ENCODE data around the gene ZSCAN18. TPM values are rescaled to one million over a fixed set of nuclear protein-coding genes. Genes with fewer than 3 reads are reported as not detected.

The ZSCAN18 gene
- polyA plus RNA-seq, 6 donors from 2014 or later: 22.2 to 39.2 (median 36.7) TPM

DNA sequence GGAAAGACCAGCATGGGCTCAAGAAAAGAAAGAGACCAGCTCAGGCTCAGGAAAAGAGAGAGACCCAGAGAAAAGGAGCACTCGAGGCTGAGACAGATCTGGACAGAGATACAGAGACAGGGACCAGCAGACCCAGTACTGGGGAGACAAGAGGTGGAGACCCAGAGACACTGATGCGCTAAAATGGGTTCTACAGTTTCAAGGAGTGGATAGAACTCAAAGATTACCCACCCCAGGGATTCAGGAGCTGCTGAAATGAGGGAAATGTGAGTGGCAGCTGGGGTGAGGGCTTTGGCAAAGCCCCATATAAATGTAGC lies 609 bp upstream of the ZSCAN18 start:
- peaks cover 24 to 36% (median 30%) of the 10 kb centered on the region in 3 donors for H3K4me1 Mint-ChIP-seq
- peak overlapping the region; percentile 84 to 96 (median 94) for H3K4me3 Mint-ChIP-seq
- DNase-seq (no peak), ATAC-seq (ENCODE audit: low read depth in 2 of 2) (no peak)
- H3K9me3 Mint-ChIP-seq: peaks cover 5 to 28% (median 17%) of the 10 kb centered on the region in 7 donors
- no peaks in the 10 kb centered on the region for H3K27me3 Mint-ChIP-seq
- H3K36me3 Mint-ChIP-seq: peaks cover 13 to 22% of the 10 kb centered on the region in 2 donors
- H3K27ac Mint-ChIP-seq: peak overlapping the region; percentile 100

DNA sequence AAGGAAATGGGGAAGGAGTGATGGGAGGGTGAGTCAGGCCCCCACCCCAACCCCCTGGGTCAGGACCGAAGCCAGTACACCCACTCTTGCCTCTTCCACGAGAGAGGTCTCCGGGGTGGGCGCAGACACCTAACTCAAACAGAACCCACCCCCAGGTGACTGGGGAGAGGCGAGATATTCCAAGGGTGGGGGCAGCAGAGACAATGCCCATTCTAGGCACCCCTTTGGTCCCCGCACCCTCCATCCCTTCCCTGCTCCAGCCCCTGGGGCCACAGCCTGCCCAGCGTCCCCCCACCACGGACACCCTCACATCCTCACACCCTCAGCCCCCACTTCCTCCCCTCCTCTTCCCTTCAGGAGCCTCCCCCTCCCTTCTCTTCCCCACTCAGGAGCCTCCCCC lies 682 bp downstream of the ZSCAN18 start:
- no peak for ATAC-seq (ENCODE audit: low read depth in 2 of 2)
- Mint-ChIP-seq H3K27ac (peak overlapping the region; percentile 100), H3K27me3 (no peaks in the 10 kb centered on the region), H3K4me3 (peak overlapping the region; percentile 84 to 96 (median 90)), H3K4me1 (peaks cover 28 to 41% (median 36%) of the 10 kb centered on the region in 3 donors), H3K36me3 (peaks cover 6 to 24% of the 10 kb centered on the region in 2 donors), H3K9me3 (peaks cover 0 to 16% (median 10%) of the 10 kb centered on the region in 7 donors)
- no peak for DNase-seq

DNA sequence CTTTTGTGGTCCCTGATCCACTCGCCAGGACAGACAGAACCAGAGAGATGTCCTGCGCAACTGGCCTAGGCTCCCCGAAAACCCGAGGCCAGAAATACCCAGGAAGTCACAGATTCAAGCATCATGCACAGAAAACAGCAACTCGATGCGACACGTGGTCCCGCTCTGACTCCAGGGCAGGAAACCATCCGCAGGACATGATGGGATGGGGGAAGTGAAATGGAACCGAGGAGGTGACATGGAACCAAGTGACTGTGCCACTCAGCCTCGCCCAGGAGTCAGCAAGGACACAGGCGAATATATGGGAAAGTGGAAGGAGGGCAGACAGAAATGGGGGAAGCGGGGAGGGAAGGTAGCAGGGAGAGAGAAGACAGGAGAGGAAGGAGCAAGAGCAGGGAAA lies 1.1 kb downstream of the ZSCAN18 start:
- H3K4me3 Mint-ChIP-seq: peak overlapping the region; percentile 80 to 94 (median 85)
- peak overlapping the region; percentile 93 to 100 (median 100) for H3K27ac Mint-ChIP-seq
- H3K36me3 Mint-ChIP-seq: peaks cover 3 to 24% of the 10 kb centered on the region in 2 donors
- H3K4me1 Mint-ChIP-seq: peaks cover 28 to 41% (median 40%) of the 10 kb centered on the region in 3 donors
- ATAC-seq (ENCODE audit: low read depth in 2 of 2) (no peak), DNase-seq (no peak)
- H3K9me3 Mint-ChIP-seq: peaks cover 0 to 14% (median 10%) of the 10 kb centered on the region in 7 donors
- H3K27me3 Mint-ChIP-seq: no peaks in the 10 kb centered on the region

DNA sequence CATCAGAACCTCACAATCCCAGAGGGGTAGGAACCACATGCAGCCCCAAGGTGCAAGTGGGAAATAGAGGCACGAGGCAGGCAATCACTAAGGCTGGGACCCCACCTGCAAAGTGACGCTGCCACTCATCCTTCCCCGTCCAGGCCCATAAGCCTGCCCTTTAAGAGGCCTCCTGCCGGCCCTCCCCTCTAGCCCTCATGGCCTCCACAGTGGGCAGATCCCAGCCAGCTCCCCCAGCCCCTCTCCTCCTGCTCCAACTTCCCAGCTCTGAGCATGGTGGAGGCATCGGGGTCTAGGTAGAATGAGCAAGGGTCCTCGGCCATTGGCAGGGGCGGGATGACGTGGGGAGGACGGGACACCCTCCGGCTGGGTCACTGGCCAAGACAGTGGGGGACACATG lies 2.7 kb downstream of the ZSCAN18 start:
- Mint-ChIP-seq H3K36me3 (peaks cover 3 to 24% of the 10 kb centered on the region in 2 donors), H3K27ac (peak overlapping the region in 3 of 6 donors; percentile 33 to 100 (median 100)), H3K9me3 (peaks cover 0 to 11% (median 7%) of the 10 kb centered on the region in 7 donors), H3K4me1 (peaks cover 28 to 42% (median 41%) of the 10 kb centered on the region in 3 donors), H3K27me3 (no peaks in the 10 kb centered on the region), H3K4me3 (peak overlapping the region in 3 of 8 donors; percentile 20 to 84 (median 25))
- DNase-seq (no peak), ATAC-seq (ENCODE audit: low read depth in 2 of 2) (no peak)

DNA sequence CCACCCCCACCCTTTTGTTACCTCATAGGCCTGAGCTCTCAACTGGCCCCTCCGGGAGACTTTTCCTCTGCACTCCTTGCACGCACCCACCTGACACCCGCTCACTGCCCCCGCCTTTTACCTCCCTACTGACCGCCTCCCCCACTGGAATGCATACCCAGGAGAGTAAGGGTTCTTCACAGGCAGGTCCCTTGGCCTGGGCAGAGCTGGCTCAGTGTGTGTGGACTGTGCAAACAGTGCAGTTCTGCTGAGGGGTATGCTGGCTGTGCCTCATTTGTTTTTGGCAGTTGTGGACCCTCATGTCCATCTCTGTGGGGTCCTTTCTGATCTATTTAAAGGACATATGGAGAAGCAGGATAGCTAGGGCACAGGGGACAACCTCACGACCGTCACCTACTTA lies 5.0 kb downstream of the ZSCAN18 start:
- peaks cover 0 to 5% (median under 1%) of the 10 kb centered on the region in 7 donors for H3K9me3 Mint-ChIP-seq
- DNase-seq (no peak), ATAC-seq (ENCODE audit: low read depth in 2 of 2) (no peak)
- H3K36me3 Mint-ChIP-seq: peaks cover 0 to 17% of the 10 kb centered on the region in 2 donors
- peaks cover 21 to 33% (median 32%) of the 10 kb centered on the region in 3 donors for H3K4me1 Mint-ChIP-seq
- H3K27me3 Mint-ChIP-seq: no peaks in the 10 kb centered on the region
- peak overlapping the region in 2 of 6 donors; percentile 78 to 86 for H3K27ac Mint-ChIP-seq
- no peak overlapping the region for H3K4me3 Mint-ChIP-seq

DNA sequence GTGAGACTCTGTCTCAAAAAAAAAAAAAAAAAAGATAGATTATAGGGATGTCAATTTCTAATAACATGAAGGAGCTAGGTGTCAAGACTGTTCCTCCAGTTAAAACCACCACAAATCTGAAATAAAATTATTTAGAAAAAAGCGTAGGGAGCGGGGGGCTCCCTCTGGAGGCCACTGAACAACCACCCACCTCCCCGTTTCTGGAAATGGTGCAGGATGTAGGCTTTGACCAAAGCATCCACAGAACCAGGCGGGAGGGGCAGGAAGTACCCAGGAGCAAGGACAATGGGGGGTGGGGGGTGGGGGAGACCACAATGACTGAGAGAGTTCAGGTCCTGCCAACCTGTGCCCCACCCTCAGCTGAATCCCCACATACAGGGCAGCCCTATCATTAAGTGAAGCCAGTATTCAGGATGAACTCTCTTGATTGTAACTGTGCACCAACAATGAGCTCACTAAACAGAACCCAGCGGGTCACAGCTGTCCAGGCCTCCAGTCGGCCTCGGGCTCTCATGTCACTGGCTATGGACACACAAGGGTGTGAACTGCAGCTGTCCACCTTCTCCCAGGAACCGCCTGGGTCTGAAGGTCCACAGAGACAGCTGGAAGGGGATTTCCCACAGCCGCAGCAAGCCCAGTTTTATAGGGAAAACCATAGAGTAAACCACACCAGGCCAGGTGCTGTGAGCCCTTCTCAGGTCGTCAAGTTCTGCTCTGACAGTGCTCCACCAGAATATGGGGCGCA lies 6.6 kb downstream of the ZSCAN18 start:
- Mint-ChIP-seq H3K4me1 (peaks cover 8 to 21% (median 17%) of the 10 kb centered on the region in 3 donors), H3K4me3 (peak overlapping the region in 2 of 8 donors; percentile 56 to 68), H3K27ac (peak overlapping the region in 5 of 6 donors; percentile 64 to 93 (median 83)), H3K27me3 (no peaks in the 10 kb centered on the region), H3K9me3 (peaks cover 0 to 7% (median 0%) of the 10 kb centered on the region in 7 donors), H3K36me3 (peaks cover 0 to 15% of the 10 kb centered on the region in 2 donors)
- no peak for DNase-seq
- no peak for ATAC-seq (ENCODE audit: low read depth in 2 of 2)

DNA sequence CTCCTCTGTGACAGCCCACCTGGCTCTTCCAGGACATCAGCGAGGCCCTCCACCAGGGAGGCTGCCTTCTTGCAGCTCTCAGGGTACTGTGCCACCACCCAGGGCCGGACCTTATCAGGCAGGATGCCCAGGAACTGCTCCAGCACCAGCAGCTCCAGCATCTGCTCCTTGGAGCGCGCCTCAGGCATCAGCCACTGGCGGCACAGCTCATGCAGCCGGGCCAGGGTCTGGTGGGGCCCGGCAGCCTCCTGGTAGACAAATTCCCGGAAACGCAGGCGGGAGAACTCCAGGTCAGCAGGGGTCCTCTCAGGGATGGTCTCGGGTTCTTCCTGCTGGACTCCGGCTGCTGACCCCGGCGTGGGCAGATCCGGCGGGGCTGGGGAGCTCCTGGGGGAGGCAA lies 8.2 kb downstream of the ZSCAN18 start:
- Mint-ChIP-seq H3K4me3 (no peak overlapping the region), H3K27me3 (no peaks in the 10 kb centered on the region), H3K27ac (peak overlapping the region in 2 of 6 donors; percentile 53 to 56), H3K36me3 (peaks cover 0 to 8% of the 10 kb centered on the region in 2 donors), H3K4me1 (peaks cover 5 to 14% (median 6%) of the 10 kb centered on the region in 3 donors), H3K9me3 (peaks cover 0 to 7% (median 0%) of the 10 kb centered on the region in 7 donors)
- no peak for DNase-seq
- ATAC-seq (ENCODE audit: low read depth in 2 of 2): no peak

DNA sequence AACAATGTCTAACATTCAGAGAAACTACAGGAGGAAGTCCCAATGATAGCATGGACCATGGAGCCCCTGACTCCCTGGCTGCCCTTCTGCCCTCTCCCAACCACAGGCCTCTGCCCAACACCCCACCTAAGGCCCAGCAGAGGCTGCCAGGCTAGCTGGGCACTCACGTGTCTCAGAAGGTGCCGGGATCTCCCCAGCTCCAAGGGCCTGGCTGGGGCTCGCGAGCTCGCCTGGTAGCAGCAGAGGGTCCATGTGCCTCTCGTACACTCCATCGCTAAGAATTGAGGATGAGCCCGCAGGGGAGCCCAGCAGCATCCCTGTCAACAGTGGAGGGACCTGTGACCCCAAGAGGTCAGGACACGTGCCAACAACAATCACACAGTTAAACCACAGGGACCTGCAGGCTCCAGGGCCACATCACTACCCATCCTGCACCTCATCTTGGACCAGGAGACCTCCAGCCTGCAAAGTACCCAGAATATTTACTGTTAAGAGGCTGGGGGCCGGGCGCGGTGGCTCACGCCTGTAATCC lies 9.4 kb downstream of the ZSCAN18 start:
- no peak overlapping the region for H3K27ac Mint-ChIP-seq
- peaks cover 0 to 9% (median 4%) of the 10 kb centered on the region in 7 donors for H3K9me3 Mint-ChIP-seq
- peaks cover 6 to 7% of the 10 kb centered on the region in 2 donors for H3K36me3 Mint-ChIP-seq

DNA sequence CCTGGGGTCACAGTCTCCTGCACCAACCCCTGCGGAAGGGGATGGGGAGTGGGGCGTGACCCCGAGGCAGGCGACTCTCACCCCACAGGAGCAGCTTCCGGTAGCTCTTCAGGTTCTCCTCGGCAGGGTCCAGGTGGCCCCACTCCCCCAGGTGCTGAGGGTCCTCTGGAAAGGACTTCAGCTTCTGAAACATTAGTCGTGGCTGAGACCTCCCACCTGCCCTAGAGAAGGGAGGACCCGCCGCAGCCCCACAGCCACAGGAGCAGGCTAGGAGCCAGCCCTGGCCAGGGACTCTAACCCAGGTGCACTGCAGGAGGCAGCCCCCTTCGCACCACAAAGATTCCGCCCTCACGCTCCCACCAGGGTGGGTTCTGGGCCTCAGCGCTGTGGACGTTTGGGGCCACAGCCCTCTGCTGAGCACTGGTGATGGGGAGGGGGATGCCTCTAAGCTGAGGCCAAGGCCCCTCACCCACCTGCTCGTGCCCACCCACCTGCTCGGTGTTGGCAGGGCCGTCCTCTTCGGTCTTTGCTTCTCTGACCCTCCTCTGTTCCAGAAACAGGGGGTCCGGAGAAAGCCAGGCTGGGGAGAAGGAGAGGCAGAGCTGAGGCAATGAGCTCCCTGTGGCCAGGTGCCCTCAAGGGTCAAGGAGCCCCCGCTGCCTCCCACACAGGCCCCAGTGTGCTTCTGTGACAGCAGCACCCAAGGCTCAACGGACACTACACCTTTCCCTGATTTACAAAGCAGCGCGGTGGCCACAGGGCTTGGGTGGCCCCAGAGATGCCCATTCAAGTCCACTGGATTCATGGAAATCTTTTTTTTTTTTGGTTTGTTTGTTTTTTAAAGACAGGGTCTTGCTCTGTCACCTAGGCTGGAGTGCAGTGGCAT lies 11.0 kb downstream of the ZSCAN18 start:
- no peaks in the 10 kb centered on the region for H3K27me3 Mint-ChIP-seq
- peaks cover 0 to 8% of the 10 kb centered on the region in 2 donors for H3K36me3 Mint-ChIP-seq
- H3K4me3 Mint-ChIP-seq: no peak overlapping the region
- peaks cover 0 to 4% (median 0%) of the 10 kb centered on the region in 3 donors for H3K4me1 Mint-ChIP-seq
- ATAC-seq (ENCODE audit: low read depth in 2 of 2) (no peak), DNase-seq (no peak)
- peaks cover 0 to 19% (median 8%) of the 10 kb centered on the region in 7 donors for H3K9me3 Mint-ChIP-seq
- no peak overlapping the region for H3K27ac Mint-ChIP-seq

More for the DNA sequence above, 9.4 kb downstream of the ZSCAN18 start:
- ATAC-seq (ENCODE audit: low read depth in 2 of 2) (no peak), DNase-seq (no peak)
- H3K4me3 Mint-ChIP-seq: no peak overlapping the region
- peaks cover 3 to 12% (median 5%) of the 10 kb centered on the region in 3 donors for H3K4me1 Mint-ChIP-seq
- H3K27me3 Mint-ChIP-seq: no peaks in the 10 kb centered on the region

DNA sequence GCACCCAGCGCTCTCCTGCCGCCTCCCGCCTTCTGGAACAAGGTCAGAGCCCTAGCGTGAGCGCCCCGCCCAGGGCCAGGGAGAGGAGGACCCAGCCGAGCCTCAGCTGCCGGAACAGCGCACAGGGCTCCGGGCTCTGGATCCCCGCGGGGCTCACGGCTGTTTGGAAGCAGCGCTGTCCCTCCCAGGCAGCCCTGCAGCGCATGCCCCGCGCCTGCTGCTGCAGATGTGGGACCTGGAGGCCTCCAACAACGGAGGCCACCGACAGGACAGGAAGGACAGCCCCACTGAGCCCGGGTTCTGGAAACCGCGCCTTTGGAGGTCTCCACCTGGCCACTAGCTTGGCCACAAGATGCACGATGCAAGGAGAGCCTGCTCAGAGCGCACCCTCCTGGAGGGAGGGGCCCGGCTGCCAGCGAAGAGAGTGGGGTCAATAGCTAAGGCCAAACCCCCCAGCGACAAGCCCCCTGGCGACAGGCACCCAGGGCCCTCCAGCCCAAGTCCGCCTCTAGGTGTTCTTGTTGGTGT lies 12.6 kb downstream of the ZSCAN18 start:
- Mint-ChIP-seq H3K36me3 (peaks cover 8% of the 10 kb centered on the region in 2 donors), H3K4me3 (no peak overlapping the region), H3K4me1 (peaks cover 0 to 2% (median 0%) of the 10 kb centered on the region in 3 donors), H3K27me3 (no peaks in the 10 kb centered on the region), H3K9me3 (peaks cover 6 to 34% (median 20%) of the 10 kb centered on the region in 7 donors), H3K27ac (no peak overlapping the region)
- DNase-seq (no peak), ATAC-seq (ENCODE audit: low read depth in 2 of 2) (no peak)

DNA sequence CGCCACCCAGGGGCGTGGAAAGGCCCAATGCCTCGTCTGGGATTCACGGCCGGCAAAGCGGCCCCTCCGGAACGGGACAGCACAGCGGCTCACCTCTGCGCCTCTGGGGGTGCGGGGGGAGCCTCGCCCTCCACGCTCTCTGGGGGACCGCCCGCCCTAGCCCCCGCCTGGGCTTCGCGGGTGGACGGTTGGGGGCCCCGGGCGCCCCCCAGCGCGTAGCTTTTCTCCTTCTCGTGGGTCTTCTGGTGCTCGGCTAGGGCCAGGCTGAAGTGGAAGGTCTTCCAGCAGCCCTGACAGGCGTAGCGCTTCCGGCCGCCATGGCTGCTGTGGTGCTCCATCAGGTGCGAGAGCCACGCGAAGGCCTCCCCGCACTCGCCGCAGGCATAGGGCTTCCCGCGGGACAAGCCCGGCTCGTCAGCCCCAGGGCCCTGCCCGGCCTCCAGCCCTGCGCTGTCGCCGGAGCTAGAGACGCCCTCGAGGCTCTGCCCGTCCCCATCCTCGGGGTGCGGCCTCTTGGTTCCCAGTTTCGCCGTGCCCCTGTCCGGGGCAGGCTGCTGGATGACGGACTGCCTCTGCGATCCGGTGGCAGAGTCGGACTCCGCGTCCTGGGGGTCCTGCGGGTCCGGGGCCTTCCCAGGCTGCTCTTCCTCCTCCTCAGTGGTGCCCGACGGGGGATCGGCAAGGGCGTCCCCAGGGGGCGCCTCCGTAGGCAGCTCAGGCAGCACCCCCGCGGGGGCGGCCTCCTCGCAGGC lies 13.3 kb downstream of the ZSCAN18 start:
- Mint-ChIP-seq H3K27ac (no peak overlapping the region), H3K4me1 (peaks cover 0 to 4% (median 0%) of the 10 kb centered on the region in 3 donors), H3K27me3 (no peaks in the 10 kb centered on the region), H3K9me3 (peaks cover 8 to 40% (median 24%) of the 10 kb centered on the region in 7 donors), H3K4me3 (no peak overlapping the region), H3K36me3 (peaks cover 8 to 10% of the 10 kb centered on the region in 2 donors)
- no peak for DNase-seq
- ATAC-seq (ENCODE audit: low read depth in 2 of 2): no peak

DNA sequence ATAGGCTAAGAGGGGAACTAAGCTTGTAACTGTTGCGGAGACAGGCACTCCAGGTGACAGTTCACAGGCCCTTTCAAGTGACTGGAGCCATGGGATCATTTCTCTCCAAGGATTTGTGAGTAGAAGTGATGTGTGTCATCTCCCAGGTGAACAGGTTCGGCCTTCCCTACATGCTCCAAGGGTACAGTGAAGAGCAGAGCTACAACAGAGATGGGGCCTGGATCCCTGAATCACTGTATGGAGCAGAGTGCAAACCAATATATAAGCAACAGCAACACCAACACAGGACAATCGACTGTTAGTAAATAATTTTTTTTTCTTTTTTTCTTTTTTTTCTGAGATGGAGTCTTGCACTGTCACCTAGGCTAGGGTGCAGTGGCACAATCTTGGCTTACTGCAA lies 15.0 kb downstream of the ZSCAN18 start:
- peaks cover 8 to 10% of the 10 kb centered on the region in 2 donors for H3K36me3 Mint-ChIP-seq
- H3K4me3 Mint-ChIP-seq: peak overlapping the region in 1 of 8 donors; percentile 15
- no peaks in the 10 kb centered on the region for H3K27me3 Mint-ChIP-seq
- no peak for DNase-seq
- H3K9me3 Mint-ChIP-seq: peaks cover 8 to 41% (median 27%) of the 10 kb centered on the region in 7 donors
- H3K27ac Mint-ChIP-seq: no peak overlapping the region
- no peak for ATAC-seq (ENCODE audit: low read depth in 2 of 2)
- H3K4me1 Mint-ChIP-seq: peaks cover 0 to 4% (median 0%) of the 10 kb centered on the region in 3 donors

All from naive B cell (primary cell).